GM23248 (cell line): ENCODE data around the gene IL17RC.

Experiments used
- EZH2 ChIP-seq: fragments of 200-600 bp; sonication (generic); IDR thresholded peaks from 2 replicates; pipeline ENCODE4 v1.6.1; 2018; ENCODE audit warnings: antibody characterized with exemption, mild to moderate bottlenecking; ENCODE audit not compliant: insufficient read depth, poor library complexity, severe bottlenecking
- EZH2phosphoT487 ChIP-seq: fragments of 200-600 bp; sonication (generic); IDR thresholded peaks from 2 replicates; pipeline ENCODE4 v1.6.1; 2018; ENCODE audit warnings: antibody characterized with exemption, moderate library complexity, mild to moderate bottlenecking, low read depth; ENCODE audit not compliant: insufficient read depth

- TF ChIP-seq EZH2 (no peak), EZH2phosphoT487 (no peak)
Measured at GRCh38 chr3:9867106-9867505, 49.8 kb upstream of the IL17RC start.
